Stimulated activated naive CD4-positive, alpha-beta T cell (primary cell): Measurements from ENCODE around the gene ENGASE.
A peak's percentile ranks its signal among the peaks of the same experiment; 100 is the strongest.

Experiments
- DNase-seq, 6 experiments: peaks; one replicate each; lab custom pipeline; 2025; lab: John Stamatoyannopoulos, UW

Gene ENGASE

GRCh38 chr17:79038545-79039135, 36.0 kb upstream of the ENGASE start:
- no peak for DNase-seq

- DNase-seq: no peak
Observed at GRCh38 chr17:79039171-79039570, 35.5 kb upstream of the ENGASE start.

- DNase-seq: no peak
Observed at GRCh38 chr17:79039886-79040285, 34.7 kb upstream of the ENGASE start.

- no peak for DNase-seq
Observed at GRCh38 chr17:79041041-79041570, 33.5 kb upstream of the ENGASE start.

GRCh38 chr17:79041723-79042420, 32.8 kb upstream of the ENGASE start:
- DNase-seq: no peak

DNA sequence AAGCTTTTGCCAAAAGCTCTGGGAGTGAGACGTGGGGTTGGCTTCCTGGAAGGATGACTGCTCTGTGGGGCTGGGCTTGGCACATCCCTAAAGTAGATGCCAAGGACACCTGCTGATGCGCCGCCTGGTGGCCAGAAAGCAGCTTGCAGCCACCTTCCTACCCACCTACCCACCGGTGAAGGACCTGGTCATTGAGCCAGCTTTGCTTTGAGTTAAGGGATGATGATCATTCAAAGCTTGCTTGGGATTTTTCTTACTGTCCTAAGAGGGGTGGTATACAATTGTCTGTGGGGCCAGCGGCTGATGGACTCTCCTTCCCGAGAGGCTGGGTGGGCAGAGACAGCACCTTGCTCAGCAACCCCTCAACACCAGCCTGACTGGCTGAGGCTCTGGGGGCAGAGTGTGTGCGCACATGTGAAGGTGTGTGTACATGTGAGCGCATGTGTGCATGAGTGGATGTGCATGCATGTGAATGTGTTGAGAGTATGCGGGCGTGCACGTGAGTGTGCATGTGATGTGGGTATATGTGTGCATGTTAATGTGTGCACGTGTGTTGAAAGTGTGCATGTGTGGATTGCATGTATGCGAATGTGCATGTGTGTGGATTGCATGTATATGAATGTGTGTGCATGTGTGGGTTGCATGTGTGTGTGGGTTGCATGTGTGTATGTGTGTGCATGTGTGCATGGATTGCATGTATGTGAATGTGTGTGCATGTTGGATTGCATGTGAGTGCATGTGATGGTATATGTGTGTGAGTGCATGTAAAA, 32.0 kb upstream of the ENGASE start:
- peak; percentile 22 to 73 (median 59) for DNase-seq

DNA sequence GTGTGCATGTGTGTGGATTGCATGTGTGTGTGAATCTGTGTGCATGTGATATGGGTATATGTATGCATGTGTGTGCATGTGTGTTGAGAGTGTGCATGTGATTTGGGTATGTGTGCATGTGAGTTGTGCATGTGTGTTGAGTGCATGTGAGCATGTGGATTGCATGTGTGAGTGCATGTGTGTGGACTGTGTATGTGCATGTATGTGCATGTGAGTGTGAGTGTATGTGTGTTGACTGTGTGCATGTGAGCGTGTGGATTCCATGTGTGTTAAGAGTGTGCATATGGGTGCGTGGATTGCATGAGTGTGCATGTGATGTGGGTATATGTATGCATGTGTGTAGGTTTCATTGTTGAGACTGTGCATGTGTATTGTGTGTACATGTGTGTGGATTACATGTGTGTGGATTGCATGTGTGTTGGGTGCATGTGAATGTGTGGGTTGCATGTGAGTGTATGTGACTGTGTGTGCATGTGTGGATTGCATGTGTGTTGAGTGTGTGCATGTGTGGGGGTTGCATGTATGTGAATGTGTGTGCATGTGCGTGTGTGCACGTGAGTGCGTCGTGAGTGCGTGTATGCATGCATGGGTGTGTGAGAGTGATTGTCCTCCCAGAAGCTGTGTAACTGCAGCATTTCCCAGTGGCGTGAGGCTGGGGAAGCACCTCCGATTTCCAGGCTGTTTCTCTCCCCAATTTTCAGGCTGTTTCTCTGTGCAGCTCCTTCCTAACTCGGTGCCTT, 31.3 kb upstream of the ENGASE start:
- no peak for DNase-seq

DNA sequence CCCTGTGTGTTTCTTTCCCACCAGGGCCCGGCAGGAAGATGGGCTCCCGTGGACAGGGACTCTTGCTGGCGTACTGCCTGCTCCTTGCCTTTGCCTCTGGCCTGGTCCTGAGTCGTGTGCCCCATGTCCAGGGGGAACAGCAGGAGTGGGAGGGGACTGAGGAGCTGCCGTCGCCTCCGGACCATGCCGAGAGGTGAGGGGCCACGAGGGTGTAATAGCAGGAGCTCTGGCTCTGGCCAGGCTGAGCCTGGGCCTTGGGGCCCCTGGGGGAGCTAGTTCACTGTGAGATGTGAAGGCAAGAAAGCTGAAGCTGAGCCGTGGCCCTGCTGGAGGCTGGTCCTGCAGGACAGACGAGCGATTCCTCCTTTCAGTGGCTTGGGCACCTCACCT, 30.7 kb upstream of the ENGASE start:
- DNase-seq: no peak

GRCh38 chr17:79044462-79044861, 30.2 kb upstream of the ENGASE start:
- no peak for DNase-seq

DNA sequence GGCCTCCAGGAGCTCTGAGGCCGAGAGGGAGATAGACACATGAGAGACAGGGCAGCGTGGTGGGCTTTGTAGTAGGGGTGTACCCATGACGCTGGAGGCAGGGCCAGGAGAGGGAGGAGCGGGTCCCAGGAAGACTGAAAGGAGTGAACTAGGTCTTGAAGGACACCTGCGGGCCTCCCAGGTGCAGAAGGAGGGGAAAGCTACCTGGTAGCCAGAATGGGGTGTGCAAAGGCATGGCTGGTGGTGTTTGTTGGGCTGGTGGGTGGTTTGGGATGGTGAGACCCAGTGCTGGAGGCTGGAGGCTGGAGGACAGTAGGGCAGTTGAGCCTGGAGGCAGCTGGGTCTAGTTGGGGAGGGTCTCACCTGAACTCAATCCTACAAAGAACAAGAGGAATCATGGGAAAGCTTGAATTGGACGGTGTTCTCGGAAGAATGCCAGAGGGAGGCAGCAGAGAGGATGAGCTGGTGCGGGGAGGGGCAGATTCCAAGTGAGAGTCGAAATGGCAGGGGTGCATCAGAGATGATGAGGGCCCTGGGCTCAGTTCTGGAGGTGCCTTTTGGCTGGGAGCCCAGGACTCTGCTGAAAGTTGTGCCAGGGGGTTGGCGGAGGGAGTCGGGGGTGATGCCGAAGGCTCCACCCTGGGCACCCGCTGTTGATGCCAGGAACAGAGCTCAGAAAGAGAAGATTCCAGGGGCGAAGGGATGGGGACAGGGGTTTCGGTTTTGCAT, 29.5 kb upstream of the ENGASE start:
- no peak for DNase-seq

DNA sequence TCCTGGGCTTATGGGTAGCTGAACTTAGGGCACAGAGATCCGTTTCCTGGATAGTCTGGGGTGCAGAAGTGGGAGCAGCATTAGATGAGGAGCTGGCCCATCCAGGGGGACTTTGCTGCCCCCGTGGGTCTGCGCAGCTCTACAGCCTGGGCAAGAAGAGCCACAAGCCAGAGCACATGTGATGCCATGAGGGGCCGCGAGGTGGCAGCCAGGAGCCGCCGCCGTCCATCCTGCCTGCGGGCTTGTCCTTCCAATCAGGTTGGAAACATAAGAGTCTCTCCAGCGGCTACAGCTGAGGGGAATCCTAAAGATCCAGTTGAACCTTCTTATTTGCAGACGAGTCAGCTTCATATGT, 28.8 kb upstream of the ENGASE start:
- DNase-seq: peak; percentile 2 to 54 (median 46)

- DNase-seq: no peak
Observed at GRCh38 chr17:79046197-79046915, 28.3 kb upstream of the ENGASE start.

GRCh38 chr17:79046916-79047280, 27.7 kb upstream of the ENGASE start:
- no peak for DNase-seq

GRCh38 chr17:79047291-79047920, 27.2 kb upstream of the ENGASE start:
- DNase-seq: no peak

DNA sequence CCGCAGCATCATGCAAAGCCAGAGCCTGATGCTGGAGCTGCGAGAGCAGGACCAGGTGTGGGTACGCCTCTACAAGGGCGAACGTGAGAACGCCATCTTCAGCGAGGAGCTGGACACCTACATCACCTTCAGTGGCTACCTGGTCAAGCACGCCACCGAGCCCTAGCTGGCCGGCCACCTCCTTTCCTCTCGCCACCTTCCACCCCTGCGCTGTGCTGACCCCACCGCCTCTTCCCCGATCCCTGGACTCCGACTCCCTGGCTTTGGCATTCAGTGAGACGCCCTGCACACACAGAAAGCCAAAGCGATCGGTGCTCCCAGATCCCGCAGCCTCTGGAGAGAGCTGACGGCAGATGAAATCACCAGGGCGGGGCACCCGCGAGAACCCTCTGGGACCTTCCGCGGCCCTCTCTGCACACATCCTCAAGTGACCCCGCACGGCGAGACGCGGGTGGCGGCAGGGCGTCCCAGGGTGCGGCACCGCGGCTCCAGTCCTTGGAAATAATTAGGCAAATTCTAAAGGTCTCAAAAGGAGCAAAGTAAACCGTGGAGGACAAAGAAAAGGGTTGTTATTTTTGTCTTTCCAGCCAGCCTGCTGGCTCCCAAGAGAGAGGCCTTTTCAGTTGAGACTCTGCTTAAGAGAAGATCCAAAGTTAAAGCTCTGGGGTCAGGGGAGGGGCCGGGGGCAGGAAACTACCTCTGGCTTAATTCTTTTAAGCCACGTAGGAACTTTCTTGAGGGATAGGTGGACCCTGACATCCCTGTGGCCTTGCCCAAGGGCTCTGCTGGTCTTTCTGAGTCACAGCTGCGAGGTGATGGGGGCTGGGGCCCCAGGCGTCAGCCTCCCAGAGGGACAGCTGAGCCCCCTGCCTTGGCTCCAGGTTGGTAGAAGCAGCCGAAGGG, 26.4 kb upstream of the ENGASE start:
- DNase-seq: no peak

DNA sequence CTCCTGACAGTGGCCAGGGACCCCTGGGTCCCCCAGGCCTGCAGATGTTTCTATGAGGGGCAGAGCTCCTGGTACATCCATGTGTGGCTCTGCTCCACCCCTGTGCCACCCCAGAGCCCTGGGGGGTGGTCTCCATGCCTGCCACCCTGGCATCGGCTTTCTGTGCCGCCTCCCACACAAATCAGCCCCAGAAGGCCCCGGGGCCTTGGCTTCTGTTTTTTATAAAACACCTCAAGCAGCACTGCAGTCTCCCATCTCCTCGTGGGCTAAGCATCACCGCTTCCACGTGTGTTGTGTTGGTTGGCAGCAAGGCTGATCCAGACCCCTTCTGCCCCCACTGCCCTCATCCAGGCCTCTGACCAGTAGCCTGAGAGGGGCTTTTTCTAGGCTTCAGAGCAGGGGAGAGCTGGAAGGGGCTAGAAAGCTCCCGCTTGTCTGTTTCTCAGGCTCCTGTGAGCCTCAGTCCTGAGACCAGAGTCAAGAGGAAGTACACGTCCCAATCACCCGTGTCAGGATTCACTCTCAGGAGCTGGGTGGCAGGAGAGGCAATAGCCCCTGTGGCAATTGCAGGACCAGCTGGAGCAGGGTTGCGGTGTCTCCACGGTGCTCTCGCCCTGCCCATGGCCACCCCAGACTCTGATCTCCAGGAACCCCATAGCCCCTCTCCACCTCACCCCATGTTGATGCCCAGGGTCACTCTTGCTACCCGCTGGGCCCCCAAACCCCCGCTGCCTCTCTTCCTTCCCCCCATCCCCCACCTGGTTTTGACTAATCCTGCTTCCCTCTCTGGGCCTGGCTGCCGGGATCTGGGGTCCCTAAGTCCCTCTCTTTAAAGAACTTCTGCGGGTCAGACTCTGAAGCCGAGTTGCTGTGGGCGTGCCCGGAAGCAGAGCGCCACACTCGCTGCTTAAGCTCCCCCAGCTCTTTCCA, 25.5 kb upstream of the ENGASE start:
- DNase-seq: no peak

GRCh38 chr17:79049821-79050220, 24.8 kb upstream of the ENGASE start:
- no peak for DNase-seq

DNA sequence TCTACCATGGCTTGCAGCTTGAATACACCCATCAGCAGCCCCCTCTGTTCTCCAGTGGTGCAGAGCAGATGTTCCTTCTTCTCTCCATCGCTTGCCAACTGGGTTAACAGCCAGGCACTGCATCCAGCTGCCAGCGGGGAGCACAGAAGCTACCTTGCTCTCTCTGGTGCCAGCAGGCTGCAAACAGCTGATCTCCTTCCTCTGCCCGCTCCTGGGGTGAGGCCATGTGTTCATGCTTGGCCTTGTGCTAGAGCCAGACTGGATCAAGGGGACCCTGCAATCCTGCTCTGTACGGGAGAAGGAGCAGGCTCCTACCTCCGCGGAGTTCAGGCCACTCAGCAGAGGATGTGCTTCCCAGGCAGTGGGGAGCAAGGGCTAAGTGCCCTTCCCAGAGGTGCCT, 24.1 kb upstream of the ENGASE start:
- DNase-seq: no peak
